Heart right ventricle (tissue), 16 donors: ENCODE measurements around the gene LRRC3. TPM values are rescaled to one million over a fixed set of nuclear protein-coding genes. Genes with fewer than 3 reads are reported as not detected.
A peak's percentile ranks its signal among the peaks of the same experiment; 100 is the strongest.

ENCODE experiments used
- ATAC-seq, 8 donors: fragments of 200-7000 bp; cut with Tn5 transposase; one replicate each; pipeline ENCODE4 v1.9.1; 2020; ENCODE audit warnings: mild to moderate bottlenecking in 8 of 8, moderate library complexity in 8 of 8, moderate number of reproducible peaks in 1 of 8
- DNase-seq, 2 donors: peaks; one replicate each; pipeline ENCODE4 v3.0.0-alpha.2; 2020
- H3K27ac ChIP-seq, 10 donors: fragments of 200-600 bp; sonication (generic) in 2 of 10; one replicate each; pipeline versions ENCODE4 v1.5.0 to v1.8.0; 2020 to 2022; ENCODE audit warnings: mild to moderate bottlenecking in 3 of 10
- H3K27me3 ChIP-seq, 7 donors: fragments of 200-600 bp; one replicate each; pipeline ENCODE4 v1.8.0; 2021 to 2022; ENCODE audit warnings: mild to moderate bottlenecking in 2 of 7
- H3K36me3 ChIP-seq, 9 donors: fragments of 200-600 bp; sonication (generic) in 1 of 9; one replicate each; pipeline versions ENCODE4 v1.5.0 to v1.8.0; 2020 to 2022; ENCODE audit warnings: mild to moderate bottlenecking in 2 of 9
- H3K4me1 ChIP-seq, 9 donors: fragments of 200-600 bp; sonication (generic) in 1 of 9; one replicate each; pipeline versions ENCODE4 v1.5.0 to v1.8.0; 2020 to 2022; ENCODE audit warnings: mild to moderate bottlenecking in 4 of 9
- H3K4me3 ChIP-seq, 10 donors: fragments of 200-600 bp; sonication (generic) in 2 of 10; one replicate each; pipeline versions ENCODE4 v1.5.0 to v1.8.0; 2020 to 2022; ENCODE audit warnings: mild to moderate bottlenecking in 7 of 10, moderate library complexity in 2 of 10
- H3K9me3 ChIP-seq, 11 donors: fragments of 200-600 bp in 10 of 11; sonication (generic) in 2 of 11; one replicate each; pipeline versions ENCODE4 v1.5.0 to v1.8.0; 2013 to 2022; ENCODE audit warnings: mild to moderate bottlenecking in 2 of 11, control low read depth in 1 of 11, moderate library complexity in 1 of 11
- WGBS, 2 donors: extraction: QIAGEN DNeasy Blood & Tissue Kit; methylation state at CpG; one replicate each; pipeline ENCODE4 v1.1.7; 2013; ENCODE audit warnings: inconsistent platforms in 1 of 2; 5-methylcytosine and 5-hydroxymethylcytosine counted together
- intact Hi-C, 10 donors: fragments of 100-400 bp; cut with DNase I; formaldehyde crosslinking; loops; one replicate each; pipeline versions ENCODE4 v1.11.1 to v1.14.2; 2022
- polyA plus RNA-seq, 2 donors: library from polyadenylated mRNA; stranded (reverse); fragments of 200-250 nt; gene quantifications; one replicate each; pipeline ENCODE4 v1.2.3, GENCODE V29; 2013
- total RNA-seq, 10 donors: library from RNA; stranded (reverse); fragmentation: NEBNext Ultra II Directional in 3 of 10; extraction: Animal tissue kit (Norgen Biotek cat#: 25700) in 3 of 10; gene quantifications; one replicate each; pipeline versions ENCODE4 v1.2.1 to v1.2.4, GENCODE V29; 2021 to 2023
- TF ChIP-seq, protein P1 (sequence below), 9 donors: fragments of 200-600 bp; sonication (generic) in 2 of 9; IDR thresholded peaks; one replicate each; pipeline versions ENCODE4 v1.5.0 to v1.8.0; 2021 to 2022; ENCODE audit warnings: antibody characterized with exemption in 9 of 9, mild to moderate bottlenecking in 5 of 9, moderate library complexity in 1 of 9
- donor health status: Arrhythmogenic right ventricular cardiomyopathy.
- donor health status: ischemic (EF 13 %, LVEDD 7.1; RV severe dilation, severe dysfunction).
- donor health status: healthy with polysubstance abuse.
- donor health status: DM: no; HTN: yes; CAD: no.
- donor health status: DM: no; HTN: no; CAD: no.
- donor health status: ischemic (EF 25% LVEDD 6.9; RV normal size, moderate dysfunction).
- donor health status: ischemic (EF 25% LVEDD 5.7; RV mildly dilated, moderate dysfunction).
- donor health status: healthy.
- donor health status: DM: yes; HTN: yes; CAD: no.
- donor health status: Ischemic cardiomyopathy.
- donor health status: ischemic (EF 35%, LVEDD 5.7; RV mildly dilated, moderate dysfunction).
- donor health status: nonischemic (EF 11% LVEDD 7.7; RV severe dilation, severe dysfunction).
- donor health status: DM: yes; HTN: yes; CAD: no.
- donor health status: PGD.
- donor health status: ischemic (EF 29% LVEDD 5.4; RV normal size, mild dysfunction).
- donor health status: nonischemic (EF 23%, LVEDD 6.1; RV moderate dilation, normal function).

Gene LRRC3
- total and polyA plus RNA-seq, 12 donors, result 1.2 to 3.2 (median 2.0) TPM

- TF ChIP-seq, protein P1, sequence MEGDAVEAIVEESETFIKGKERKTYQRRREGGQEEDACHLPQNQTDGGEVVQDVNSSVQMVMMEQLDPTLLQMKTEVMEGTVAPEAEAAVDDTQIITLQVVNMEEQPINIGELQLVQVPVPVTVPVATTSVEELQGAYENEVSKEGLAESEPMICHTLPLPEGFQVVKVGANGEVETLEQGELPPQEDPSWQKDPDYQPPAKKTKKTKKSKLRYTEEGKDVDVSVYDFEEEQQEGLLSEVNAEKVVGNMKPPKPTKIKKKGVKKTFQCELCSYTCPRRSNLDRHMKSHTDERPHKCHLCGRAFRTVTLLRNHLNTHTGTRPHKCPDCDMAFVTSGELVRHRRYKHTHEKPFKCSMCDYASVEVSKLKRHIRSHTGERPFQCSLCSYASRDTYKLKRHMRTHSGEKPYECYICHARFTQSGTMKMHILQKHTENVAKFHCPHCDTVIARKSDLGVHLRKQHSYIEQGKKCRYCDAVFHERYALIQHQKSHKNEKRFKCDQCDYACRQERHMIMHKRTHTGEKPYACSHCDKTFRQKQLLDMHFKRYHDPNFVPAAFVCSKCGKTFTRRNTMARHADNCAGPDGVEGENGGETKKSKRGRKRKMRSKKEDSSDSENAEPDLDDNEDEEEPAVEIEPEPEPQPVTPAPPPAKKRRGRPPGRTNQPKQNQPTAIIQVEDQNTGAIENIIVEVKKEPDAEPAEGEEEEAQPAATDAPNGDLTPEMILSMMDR (IDR thresholded peaks at IDR 0.05), result no peak
- 80 to 83% methylated on average over 13 of the region's 13 CpGs for WGBS, 2 donors
- H3K36me3 ChIP-seq, result peaks cover 0 to 52% (median 0%) of the 10 kb centered on the region in 9 donors
- peaks cover 0 to 16% (median 0%) of the 10 kb centered on the region in 7 donors for H3K27me3 ChIP-seq
- H3K9me3 ChIP-seq, result peaks cover 0 to 22% (median 10%) of the 10 kb centered on the region in 11 donors
- ATAC-seq (peak in 1 of 8 donors; percentile 62), DNase-seq (no peak)
- intact Hi-C loops, result no loop called here
- H3K4me3 ChIP-seq, result peak overlapping the region in 2 of 10 donors; percentile 7 to 14
- H3K4me1 ChIP-seq, result no peaks in the 10 kb centered on the region
- H3K27ac ChIP-seq, result no peak overlapping the region
These were observed 29.2 kb upstream of the LRRC3 start for GRCh38 chr21:44425895-44426662.

DNA sequence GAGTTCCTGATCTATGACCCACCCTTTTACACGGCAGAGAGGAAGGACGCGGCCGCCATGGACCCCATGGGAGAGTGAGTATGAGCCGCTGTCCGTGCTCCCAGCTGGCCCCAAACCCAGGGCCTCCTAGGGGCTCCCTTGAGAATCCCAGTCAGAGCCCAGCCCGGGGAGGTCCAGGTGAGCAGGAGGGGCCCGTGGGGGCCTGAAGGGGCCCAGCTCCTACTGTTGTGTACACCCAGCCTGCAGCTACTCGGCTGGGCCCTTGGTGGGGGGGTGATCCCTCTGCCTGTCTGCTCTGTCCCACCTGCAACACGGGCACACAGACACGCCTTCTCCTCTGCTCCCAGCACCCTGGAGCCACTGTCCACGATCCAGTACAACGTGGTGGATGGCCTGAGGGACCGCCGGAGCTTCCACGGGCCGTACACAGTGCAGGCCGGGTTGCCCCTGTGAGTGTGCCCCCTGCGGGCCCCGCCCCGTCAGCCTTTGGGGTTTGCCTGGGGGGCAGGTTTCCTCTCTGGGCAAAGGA is 28.6 kb upstream of the LRRC3 start:
- peaks cover 0 to 16% (median 0%) of the 10 kb centered on the region in 7 donors for H3K27me3 ChIP-seq
- H3K4me3 ChIP-seq, result no peak overlapping the region
- intact Hi-C loops, result no loop called here
- WGBS, 2 donors, result 79 to 82% methylated on average over 21 of the region's 21 CpGs
- H3K27ac ChIP-seq, result no peak overlapping the region
- no peaks in the 10 kb centered on the region for H3K4me1 ChIP-seq
- H3K36me3 ChIP-seq, result peaks cover 0 to 50% (median 0%) of the 10 kb centered on the region in 9 donors
- TF ChIP-seq, protein P1 (IDR thresholded peaks at IDR 0.05), result no peak
- ATAC-seq, result peak in 1 of 8 donors; percentile 49
- no peak for DNase-seq
- peaks cover 0 to 22% (median 10%) of the 10 kb centered on the region in 11 donors for H3K9me3 ChIP-seq

DNA sequence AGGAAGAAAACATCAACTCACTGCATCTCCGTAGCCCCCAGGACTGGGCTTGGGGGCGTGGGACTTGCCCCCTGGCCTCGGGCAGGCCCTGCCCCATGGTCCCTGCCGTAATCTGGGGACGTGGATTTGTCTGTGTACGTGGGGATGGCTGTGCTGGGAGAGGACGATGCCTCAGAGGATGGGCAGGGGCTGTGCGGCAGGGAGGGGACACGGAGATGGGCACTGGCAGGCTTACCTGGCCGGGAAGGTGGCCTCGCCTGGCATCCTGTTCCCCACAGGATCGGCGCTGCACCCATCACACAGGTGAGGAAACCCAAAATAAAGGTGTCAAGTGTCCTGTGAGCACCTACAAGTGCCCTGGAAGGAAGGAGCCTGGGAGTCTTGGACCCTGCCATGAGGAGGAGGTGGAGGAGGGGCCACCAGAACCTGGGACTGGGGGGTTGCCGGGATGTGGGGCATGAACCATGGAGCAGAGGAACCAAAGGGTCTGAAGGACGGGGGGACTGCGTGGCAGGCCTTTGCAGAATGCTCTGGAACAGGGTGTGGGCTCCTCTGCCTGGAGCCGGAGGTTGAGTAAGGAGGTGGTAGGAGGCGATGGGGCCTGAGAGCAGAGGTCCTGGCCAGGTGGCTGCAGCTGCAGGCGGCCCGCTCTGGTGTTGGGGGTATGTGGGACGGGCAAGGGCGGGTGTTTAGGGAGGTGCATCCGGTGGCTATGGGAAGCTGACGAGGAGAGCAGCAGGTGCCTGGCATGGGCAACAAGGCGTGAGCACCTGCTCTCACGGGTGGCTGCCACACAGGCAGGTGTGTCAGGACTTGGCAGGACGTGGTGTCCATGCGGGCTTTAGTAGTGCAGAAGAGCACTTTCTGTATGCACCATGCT is 27.8 kb upstream of the LRRC3 start:
- no peak for DNase-seq
- Histone ChIP-seq H3K4me3 (no peak overlapping the region), H3K27ac (no peak overlapping the region), H3K9me3 (peaks cover 0 to 22% (median 10%) of the 10 kb centered on the region in 11 donors), H3K4me1 (no peaks in the 10 kb centered on the region), H3K36me3 (peaks cover 0 to 44% (median 0%) of the 10 kb centered on the region in 9 donors), H3K27me3 (peaks cover 0 to 16% (median 0%) of the 10 kb centered on the region in 7 donors)
- ATAC-seq, result peak in 1 of 8 donors; percentile 17
- intact Hi-C loops, result no loop called here
- 88 to 92% methylated on average over 28 of the region's 28 CpGs for WGBS, 2 donors
- TF ChIP-seq, protein P1 (IDR thresholded peaks at IDR 0.05), result no peak
